GDM1 (cell line): ENCODE measurements around the gene TCF3.
"Not testable (repeated sequence)": the region's sequence is repeated elsewhere in the genome, so short reads cannot be mapped to it uniquely, and the experiment has no call there.

ENCODE experiments used
- DNase-seq: peaks from one replicate; lab custom pipeline; 2025; lab: John Stamatoyannopoulos, UW

Gene TCF3

GRCh38 chr19:1672769-1673644, 20.6 kb upstream of the TCF3 start:
- no peak for DNase-seq

- peak; percentile 23 for DNase-seq
Measured at GRCh38 chr19:1672038-1672768, 19.8 kb upstream of the TCF3 start.

- no peak for DNase-seq
Measured at GRCh38 chr19:1671716-1672037, 19.3 kb upstream of the TCF3 start.

GRCh38 chr19:1670747-1671146, 18.3 kb upstream of the TCF3 start:
- not testable (repeated sequence) for DNase-seq

GRCh38 chr19:1668486-1669270, 16.3 kb upstream of the TCF3 start:
- DNase-seq: no peak

- no peak for DNase-seq
Measured at GRCh38 chr19:1668048-1668485, 15.7 kb upstream of the TCF3 start.

- DNase-seq: no peak
Measured at GRCh38 chr19:1665565-1666047, 13.2 kb upstream of the TCF3 start.

- no peak for DNase-seq
Measured at GRCh38 chr19:1663852-1664251, 11.4 kb upstream of the TCF3 start.

GRCh38 chr19:1663227-1663626, 10.8 kb upstream of the TCF3 start:
- not testable (repeated sequence) for DNase-seq

- DNase-seq: no peak
Measured at GRCh38 chr19:1661995-1662394, 9.6 kb upstream of the TCF3 start.

- no peak for DNase-seq
Measured at GRCh38 chr19:1659084-1659427, 6.6 kb upstream of the TCF3 start.

- no peak for DNase-seq
Measured at GRCh38 chr19:1658150-1659083, 6.0 kb upstream of the TCF3 start.

- DNase-seq: no peak
Measured at GRCh38 chr19:1657746-1658145, 5.3 kb upstream of the TCF3 start.

- no peak for DNase-seq
Measured at GRCh38 chr19:1656988-1657536, 4.6 kb upstream of the TCF3 start.

- no peak for DNase-seq
Measured at GRCh38 chr19:1655987-1656608, 3.7 kb upstream of the TCF3 start.

- no peak for DNase-seq
Measured at GRCh38 chr19:1655131-1655981, 2.9 kb upstream of the TCF3 start.

GRCh38 chr19:1654178-1654792, 1.9 kb upstream of the TCF3 start:
- no peak for DNase-seq

- no peak for DNase-seq
Measured at GRCh38 chr19:1653300-1653628, 849 bp upstream of the TCF3 start.

- no peak for DNase-seq
Measured at GRCh38 chr19:1651568-1652291, 685 bp downstream of the TCF3 start.
